ENCODE results near the gene PCBD1. TPM values are rescaled to one million over a fixed set of nuclear protein-coding genes. Genes with fewer than 3 reads are reported as not detected.

PCBD1 gene
- total RNA-seq, 2 experiments from 2014 or later = 37.2 to 38.6 TPM

GRCh38 chr10:70903262-70903921, 15.0 kb upstream of the PCBD1 start:
- CTCF ChIA-PET = interaction anchor here (1.1 to 1.5 kb wide), 4 partner anchors 19 to 355 kb away, joined by 3 to 5 read pairs (median 4); no protein-coding TSS in a partner anchor
- Mint-ChIP-seq H3K9me3 (no peaks in the 10 kb centered on the region), H3K4me1 (no peaks in the 10 kb centered on the region), H3K27me3 (no peaks in the 10 kb centered on the region), H3K36me3 (ENCODE audit: low read depth) (no peaks in the 10 kb centered on the region), H3K27ac (no peak overlapping the region), H3K4me3 (no peak overlapping the region)
- DNase-seq = peak; percentile 35
- POLR2A ChIA-PET = no interaction called here

- no peaks in the 10 kb centered on the region for H3K27me3 Mint-ChIP-seq
- DNase-seq = no peak
- H3K4me1 Mint-ChIP-seq = no peaks in the 10 kb centered on the region
- H3K36me3 Mint-ChIP-seq (ENCODE audit: low read depth) = no peaks in the 10 kb centered on the region
- no peaks in the 10 kb centered on the region for H3K9me3 Mint-ChIP-seq
- no peak overlapping the region for H3K4me3 Mint-ChIP-seq
- no peak overlapping the region for H3K27ac Mint-ChIP-seq
- ChIA-PET POLR2A (no interaction called here), CTCF (interaction anchor here (1.0 to 1.5 kb wide), 6 partner anchors 19 to 355 kb away, joined by 3 to 5 read pairs (median 4); no protein-coding TSS in a partner anchor)
Measured at GRCh38 chr10:70902661-70903261, 14.4 kb upstream of the PCBD1 start.

- H3K4me3 Mint-ChIP-seq = no peak overlapping the region
- H3K4me1 Mint-ChIP-seq = no peaks in the 10 kb centered on the region
- H3K9me3 Mint-ChIP-seq = no peaks in the 10 kb centered on the region
- DNase-seq = no peak
- no peaks in the 10 kb centered on the region for H3K36me3 Mint-ChIP-seq (ENCODE audit: low read depth)
- POLR2A ChIA-PET = no interaction called here
- H3K27ac Mint-ChIP-seq = no peak overlapping the region
- no peaks in the 10 kb centered on the region for H3K27me3 Mint-ChIP-seq
- CTCF ChIA-PET = interaction anchor here (1.2 kb wide), 1 partner anchor 23 kb away, joined by 5 read pairs; no protein-coding TSS in a partner anchor
Measured at GRCh38 chr10:70901276-70901878, 13.0 kb upstream of the PCBD1 start.

- Mint-ChIP-seq H3K9me3 (no peaks in the 10 kb centered on the region), H3K4me3 (no peak overlapping the region), H3K36me3 (ENCODE audit: low read depth) (no peaks in the 10 kb centered on the region), H3K27me3 (no peaks in the 10 kb centered on the region), H3K27ac (no peak overlapping the region), H3K4me1 (no peaks in the 10 kb centered on the region)
- DNase-seq = no peak
- ChIA-PET CTCF (no interaction called here), POLR2A (no interaction called here)
Measured at GRCh38 chr10:70899096-70899495, 10.7 kb upstream of the PCBD1 start.

- H3K9me3 Mint-ChIP-seq = no peaks in the 10 kb centered on the region
- no peak overlapping the region for H3K27ac Mint-ChIP-seq
- H3K4me1 Mint-ChIP-seq = no peaks in the 10 kb centered on the region
- CTCF ChIA-PET = no interaction called here
- H3K27me3 Mint-ChIP-seq = no peaks in the 10 kb centered on the region
- H3K36me3 Mint-ChIP-seq (ENCODE audit: low read depth) = no peaks in the 10 kb centered on the region
- H3K4me3 Mint-ChIP-seq = no peak overlapping the region
- POLR2A ChIA-PET = no interaction called here
- no peak for DNase-seq
Measured at GRCh38 chr10:70898687-70899086, 10.3 kb upstream of the PCBD1 start.

GRCh38 chr10:70896551-70896950, 8.2 kb upstream of the PCBD1 start:
- H3K27ac Mint-ChIP-seq = no peak overlapping the region
- no peaks in the 10 kb centered on the region for H3K9me3 Mint-ChIP-seq
- H3K4me3 Mint-ChIP-seq = no peak overlapping the region
- no peaks in the 10 kb centered on the region for H3K4me1 Mint-ChIP-seq
- H3K27me3 Mint-ChIP-seq = no peaks in the 10 kb centered on the region
- POLR2A ChIA-PET = interaction anchor here (1.2 kb wide), 1 partner anchor 19 kb away, joined by 3 read pairs; no protein-coding TSS in a partner anchor
- CTCF ChIA-PET = no interaction called here
- no peaks in the 10 kb centered on the region for H3K36me3 Mint-ChIP-seq (ENCODE audit: low read depth)
- DNase-seq = no peak

GRCh38 chr10:70894416-70894815, 6.1 kb upstream of the PCBD1 start:
- no peak overlapping the region for H3K27ac Mint-ChIP-seq
- H3K27me3 Mint-ChIP-seq = no peaks in the 10 kb centered on the region
- no peaks in the 10 kb centered on the region for H3K36me3 Mint-ChIP-seq (ENCODE audit: low read depth)
- ChIA-PET CTCF (no interaction called here), POLR2A (no interaction called here)
- H3K4me3 Mint-ChIP-seq = no peak overlapping the region
- no peak for DNase-seq
- peaks cover 2% of the 10 kb centered on the region for H3K4me1 Mint-ChIP-seq
- H3K9me3 Mint-ChIP-seq = no peaks in the 10 kb centered on the region

- H3K27ac Mint-ChIP-seq = no peak overlapping the region
- no peak for DNase-seq
- H3K27me3 Mint-ChIP-seq = no peaks in the 10 kb centered on the region
- no peaks in the 10 kb centered on the region for H3K36me3 Mint-ChIP-seq (ENCODE audit: low read depth)
- ChIA-PET CTCF (no interaction called here), POLR2A (no interaction called here)
- no peak overlapping the region for H3K4me3 Mint-ChIP-seq
- H3K9me3 Mint-ChIP-seq = no peaks in the 10 kb centered on the region
- H3K4me1 Mint-ChIP-seq = peaks cover 9% of the 10 kb centered on the region
Measured at GRCh38 chr10:70893227-70894006, 5.1 kb upstream of the PCBD1 start.

GRCh38 chr10:70892631-70893030, 4.3 kb upstream of the PCBD1 start:
- Mint-ChIP-seq H3K4me1 (peaks cover 10% of the 10 kb centered on the region), H3K27ac (no peak overlapping the region), H3K27me3 (no peaks in the 10 kb centered on the region), H3K36me3 (ENCODE audit: low read depth) (no peaks in the 10 kb centered on the region), H3K4me3 (no peak overlapping the region), H3K9me3 (no peaks in the 10 kb centered on the region)
- ChIA-PET POLR2A (no interaction called here), CTCF (no interaction called here)
- DNase-seq = no peak

GRCh38 chr10:70891627-70892026, 3.3 kb upstream of the PCBD1 start:
- H3K36me3 Mint-ChIP-seq (ENCODE audit: low read depth) = no peaks in the 10 kb centered on the region
- POLR2A ChIA-PET = no interaction called here
- peaks cover 15% of the 10 kb centered on the region for H3K4me1 Mint-ChIP-seq
- H3K4me3 Mint-ChIP-seq = no peak overlapping the region
- DNase-seq = no peak
- H3K9me3 Mint-ChIP-seq = no peaks in the 10 kb centered on the region
- no peak overlapping the region for H3K27ac Mint-ChIP-seq
- CTCF ChIA-PET = no interaction called here
- no peaks in the 10 kb centered on the region for H3K27me3 Mint-ChIP-seq

GRCh38 chr10:70890917-70891431, 2.6 kb upstream of the PCBD1 start:
- Mint-ChIP-seq H3K4me1 (peaks cover 16% of the 10 kb centered on the region), H3K27ac (no peak overlapping the region), H3K27me3 (no peaks in the 10 kb centered on the region), H3K36me3 (ENCODE audit: low read depth) (no peaks in the 10 kb centered on the region), H3K4me3 (no peak overlapping the region), H3K9me3 (no peaks in the 10 kb centered on the region)
- ChIA-PET CTCF (no interaction called here), POLR2A (no interaction called here)
- DNase-seq = no peak

GRCh38 chr10:70889291-70889690, 926 bp upstream of the PCBD1 start:
- H3K4me1 Mint-ChIP-seq = peaks cover 16% of the 10 kb centered on the region
- H3K4me3 Mint-ChIP-seq = peak overlapping the region; percentile 80
- DNase-seq = no peak
- H3K27ac Mint-ChIP-seq = no peak overlapping the region
- no peaks in the 10 kb centered on the region for H3K9me3 Mint-ChIP-seq
- ChIA-PET CTCF (no interaction called here), POLR2A (no interaction called here)
- H3K36me3 Mint-ChIP-seq (ENCODE audit: low read depth) = peaks cover 5% of the 10 kb centered on the region
- no peaks in the 10 kb centered on the region for H3K27me3 Mint-ChIP-seq

Measured in activated CD4-positive, alpha-beta memory T cell treated with anti-CD3 and anti-CD28 coated beads, Interleukin-2, amount 10 ng/mL, durations not matched to agents 7 days and 5 days (primary cell).